ENCODE measurements around the gene ZNF324.

Gene ZNF324

DNA sequence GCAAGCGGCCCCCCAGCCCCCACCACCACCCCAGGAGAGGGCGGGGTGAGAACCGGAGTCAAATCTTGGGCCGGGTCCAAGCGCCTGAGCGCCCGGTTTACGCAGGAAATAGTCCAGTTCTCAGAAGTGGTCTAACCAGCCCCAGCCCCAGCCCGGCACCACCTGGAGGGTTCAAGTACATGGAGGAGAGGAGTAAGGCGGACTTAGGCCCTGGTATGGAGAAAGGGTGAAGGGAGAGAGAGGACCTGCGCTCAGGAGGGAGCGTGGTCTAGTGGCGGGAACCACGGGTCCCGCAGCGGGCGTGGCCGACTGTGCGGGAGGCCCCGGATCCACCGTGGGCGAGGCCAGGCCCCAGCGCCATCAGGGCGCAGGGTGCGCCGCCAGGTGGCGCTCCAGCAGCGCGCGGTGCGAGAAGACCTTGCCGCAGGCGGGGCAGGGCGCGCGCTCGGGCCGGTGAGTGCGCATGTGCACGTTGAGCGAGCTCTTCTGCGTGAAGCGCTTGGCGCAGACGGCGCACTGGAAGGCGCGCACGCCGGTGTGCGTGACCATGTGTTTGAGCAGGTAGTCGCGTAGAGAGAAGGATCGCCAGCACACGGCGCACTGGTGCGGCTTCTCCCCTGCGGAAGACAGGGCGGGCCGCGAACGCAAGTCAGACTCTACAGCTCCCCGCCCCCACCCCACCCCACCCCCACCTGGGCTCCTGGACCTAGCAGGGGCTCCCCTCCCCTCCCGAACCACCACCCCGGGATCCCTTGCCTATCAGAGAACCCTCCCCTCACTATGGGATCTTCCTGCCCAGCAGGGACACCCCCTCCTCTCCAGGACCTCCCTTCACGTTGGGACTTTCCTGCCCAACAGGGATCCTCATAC is 47.0 kb downstream of the ZNF324 start:
- peak overlapping the region; percentile 90 for H3K27ac ChIP-seq
- TF ChIP-seq ZFX (IDR thresholded peaks at IDR 0.05), result peak; percentile 66; the same call in 1 of the 2 replicates
- TF ChIP-seq, protein P1, sequence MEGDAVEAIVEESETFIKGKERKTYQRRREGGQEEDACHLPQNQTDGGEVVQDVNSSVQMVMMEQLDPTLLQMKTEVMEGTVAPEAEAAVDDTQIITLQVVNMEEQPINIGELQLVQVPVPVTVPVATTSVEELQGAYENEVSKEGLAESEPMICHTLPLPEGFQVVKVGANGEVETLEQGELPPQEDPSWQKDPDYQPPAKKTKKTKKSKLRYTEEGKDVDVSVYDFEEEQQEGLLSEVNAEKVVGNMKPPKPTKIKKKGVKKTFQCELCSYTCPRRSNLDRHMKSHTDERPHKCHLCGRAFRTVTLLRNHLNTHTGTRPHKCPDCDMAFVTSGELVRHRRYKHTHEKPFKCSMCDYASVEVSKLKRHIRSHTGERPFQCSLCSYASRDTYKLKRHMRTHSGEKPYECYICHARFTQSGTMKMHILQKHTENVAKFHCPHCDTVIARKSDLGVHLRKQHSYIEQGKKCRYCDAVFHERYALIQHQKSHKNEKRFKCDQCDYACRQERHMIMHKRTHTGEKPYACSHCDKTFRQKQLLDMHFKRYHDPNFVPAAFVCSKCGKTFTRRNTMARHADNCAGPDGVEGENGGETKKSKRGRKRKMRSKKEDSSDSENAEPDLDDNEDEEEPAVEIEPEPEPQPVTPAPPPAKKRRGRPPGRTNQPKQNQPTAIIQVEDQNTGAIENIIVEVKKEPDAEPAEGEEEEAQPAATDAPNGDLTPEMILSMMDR (conservative IDR thresholded peaks at IDR 0.05), result peak; percentile 100

DNA sequence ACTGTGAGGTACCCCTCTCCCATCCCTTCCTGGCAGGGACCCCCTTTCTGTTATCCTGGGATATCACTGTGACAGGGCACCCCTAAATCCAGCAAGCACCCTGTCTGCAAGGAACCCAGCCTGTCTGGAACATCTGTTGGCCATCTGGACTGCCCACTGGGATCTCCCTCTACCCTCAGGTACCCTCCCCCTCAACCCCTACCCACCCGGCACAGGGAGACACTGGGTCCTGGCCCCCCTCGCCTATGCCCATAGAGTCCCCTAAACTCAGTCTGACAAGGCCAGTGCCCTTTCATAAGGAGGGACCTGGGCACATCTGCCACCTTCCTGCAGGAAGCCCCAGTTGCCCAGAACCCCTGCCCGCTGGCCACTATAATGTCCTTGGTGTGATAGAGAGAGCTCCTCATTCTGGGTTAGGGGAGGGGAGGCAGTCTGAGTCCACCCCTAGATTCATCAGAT is 47.7 kb downstream of the ZNF324 start:
- TF ChIP-seq, protein P1 (conservative IDR thresholded peaks at IDR 0.05), result no peak
- no peak for TF ChIP-seq ZFX (IDR thresholded peaks at IDR 0.05)
- peak overlapping the region; percentile 90 for H3K27ac ChIP-seq

DNA sequence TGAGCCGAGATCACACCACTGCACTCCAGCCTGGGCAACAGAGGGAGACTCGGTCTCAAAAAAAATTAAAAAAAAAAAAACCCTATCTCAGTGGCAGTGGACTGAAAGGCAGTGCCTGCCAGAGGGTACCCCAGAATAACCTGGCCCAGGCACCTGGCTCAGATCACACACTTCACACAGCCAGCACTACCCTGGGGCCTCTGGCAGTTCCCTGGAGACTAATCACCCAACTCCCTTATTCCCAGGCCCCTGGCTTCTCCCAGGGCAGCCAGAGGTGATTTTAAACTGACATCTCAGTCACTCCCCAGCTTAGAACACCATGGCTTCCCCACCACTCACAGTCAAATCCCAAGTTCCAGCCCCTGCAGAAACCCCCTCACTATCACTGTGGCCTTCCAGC is 48.4 kb downstream of the ZNF324 start:
- peak overlapping the region; percentile 90 for H3K27ac ChIP-seq
- no peak for TF ChIP-seq ZFX (IDR thresholded peaks at IDR 0.05)
- TF ChIP-seq, protein P1 (conservative IDR thresholded peaks at IDR 0.05), result no peak

DNA sequence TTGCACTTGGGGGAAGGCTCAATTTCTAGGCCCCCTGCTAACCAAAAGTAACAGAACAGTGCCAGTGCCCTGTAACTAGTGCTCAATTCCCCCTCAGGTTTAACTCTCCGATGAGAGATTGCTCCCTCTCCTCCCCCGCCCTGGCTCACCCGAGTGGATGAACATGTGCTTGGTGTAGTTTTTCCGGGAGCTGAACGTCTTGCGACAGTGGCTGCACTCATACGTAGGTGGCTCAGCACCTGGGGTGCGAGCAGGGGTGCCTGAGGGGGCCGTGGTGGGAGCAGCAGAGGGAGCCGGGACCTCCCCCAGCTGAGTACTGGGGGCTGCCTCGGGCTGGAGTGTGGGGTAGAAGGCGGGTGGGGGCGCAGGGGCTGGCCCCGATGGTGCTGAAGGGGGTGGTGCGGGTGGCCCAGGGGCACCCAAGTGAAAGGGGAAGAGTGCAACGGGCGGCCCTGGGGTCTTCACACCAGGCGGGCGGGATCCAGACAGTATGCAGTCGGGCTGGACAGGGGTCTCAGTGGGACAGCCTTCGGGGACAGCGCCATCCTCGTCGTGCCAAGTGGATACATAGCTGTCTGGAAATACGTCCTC is 49.5 kb downstream of the ZNF324 start:
- H3K27ac ChIP-seq, result peak overlapping the region; percentile 90; the same call in 1 of the 2 replicates

DNA sequence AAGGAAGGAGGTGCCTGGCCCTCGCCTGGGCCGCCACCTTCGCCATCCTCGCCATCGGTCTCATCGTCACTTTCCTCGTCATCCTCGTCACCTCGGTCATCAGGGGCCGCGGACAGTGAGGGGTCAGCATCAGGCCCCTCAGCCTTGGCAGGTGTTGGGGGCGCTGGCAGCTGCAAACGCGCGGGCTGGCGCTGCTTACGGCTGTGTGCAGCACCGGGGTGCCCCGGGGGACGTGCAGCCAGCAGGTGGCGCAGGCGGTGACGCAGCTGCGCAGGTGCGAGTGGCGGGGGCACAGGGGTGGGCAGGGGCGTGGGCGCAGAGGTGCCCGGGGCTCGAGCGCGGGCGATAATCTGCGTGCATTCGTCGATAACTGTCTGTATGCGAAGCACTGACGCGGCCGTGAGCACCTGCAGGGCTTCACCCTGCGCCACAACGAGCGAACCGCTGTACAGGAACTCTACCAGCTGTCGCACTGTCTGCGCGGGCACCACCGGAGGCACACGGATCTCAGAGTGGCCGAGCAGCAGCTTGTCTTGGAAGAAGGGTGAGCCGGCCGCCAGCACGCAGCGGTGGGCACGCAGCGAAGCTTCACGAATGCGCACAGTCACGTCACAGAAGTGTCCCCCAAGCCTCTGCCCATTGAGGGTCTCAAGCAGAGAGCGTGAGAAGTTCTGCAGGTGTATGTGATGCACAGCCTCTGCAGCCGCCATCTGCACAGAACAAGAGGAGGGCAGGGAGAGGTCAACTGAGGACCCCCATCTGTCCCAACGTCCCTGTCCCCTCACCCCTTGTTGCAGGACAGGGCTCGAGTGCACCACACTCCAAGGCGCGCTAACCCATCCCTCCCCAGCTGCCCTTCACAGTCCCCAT is 50.3 kb downstream of the ZNF324 start:
- H3K27ac ChIP-seq, result peak overlapping the region; percentile 89; the same call in 1 of the 2 replicates
- TF ChIP-seq, protein P1 (conservative IDR thresholded peaks at IDR 0.05), result peak; percentile 28
- no peak for TF ChIP-seq ZFX (IDR thresholded peaks at IDR 0.05)

More for the DNA sequence above, 49.5 kb downstream of the ZNF324 start:
- TF ChIP-seq ZFX (IDR thresholded peaks at IDR 0.05), result no peak
- TF ChIP-seq, protein P1 (conservative IDR thresholded peaks at IDR 0.05), result no peak

DNA sequence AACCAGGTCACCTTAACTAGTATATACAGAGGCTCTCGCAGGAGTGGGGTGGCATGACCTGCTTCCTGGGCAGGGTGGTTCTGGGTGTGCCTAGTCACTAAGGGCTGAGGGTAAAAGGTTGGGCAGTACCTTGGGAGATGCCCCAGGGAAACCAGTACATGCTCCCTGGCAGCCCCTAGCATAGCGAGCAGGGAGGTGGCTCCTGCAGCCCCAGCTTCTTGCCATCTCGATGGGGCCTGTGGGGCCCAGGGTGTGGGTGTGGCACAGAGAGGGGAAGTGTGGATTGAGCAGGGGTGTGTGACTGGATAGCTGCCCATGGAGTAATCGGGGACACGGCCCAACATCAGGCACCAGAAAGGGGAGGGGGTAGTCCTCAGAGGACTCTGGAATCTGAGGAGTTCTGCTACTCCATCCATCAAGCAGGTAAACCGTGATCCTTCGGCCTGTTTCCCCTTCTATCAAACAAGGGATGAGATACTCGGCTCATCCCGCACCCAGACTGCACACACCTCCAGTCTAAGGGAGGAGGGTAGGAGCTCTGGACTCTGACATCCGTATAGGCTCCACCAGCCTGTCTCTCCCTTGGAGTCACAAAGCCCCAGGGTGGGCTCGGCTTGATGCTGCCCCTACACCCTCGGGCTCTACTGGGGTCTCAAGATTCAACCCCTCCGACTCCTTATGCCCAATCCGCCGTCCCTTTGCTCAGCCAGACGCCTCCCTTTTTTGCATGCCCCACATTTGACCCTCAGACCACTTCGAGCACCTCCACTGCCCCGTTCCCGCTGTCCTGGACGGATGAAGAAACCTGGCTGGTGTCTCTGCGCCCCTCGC is 51.6 kb downstream of the ZNF324 start:
- peak overlapping the region; percentile 89 for H3K27ac ChIP-seq
- no peak for TF ChIP-seq ZFX (IDR thresholded peaks at IDR 0.05)
- TF ChIP-seq, protein P1 (conservative IDR thresholded peaks at IDR 0.05), result no peak
